ENCODE results near the gene NACAD. TPM values are rescaled to one million over a fixed set of nuclear protein-coding genes. Genes with fewer than 3 reads are reported as not detected.

The NACAD gene
- polyA plus RNA-seq, 2 of the 4 experiments (the other 2 are of a cell fraction) = 0.03 to 0.43 TPM

GRCh38 chr7:45033931-45034290, 54.9 kb downstream of the NACAD start (continued):
- TF ChIP-seq RARB (CRISPR knock-in tag; IDR thresholded peaks at IDR 0.05) (no peak), FOSL2 (IDR thresholded peaks at IDR 0.05) (no peak), FOSL2 (CRISPR knock-in tag; IDR thresholded peaks at IDR 0.05) (no peak), HOXB5 (CRISPR knock-in tag; IDR thresholded peaks at IDR 0.05) (no peak), HES2 (IDR thresholded peaks at IDR 0.05) (no peak), NPAS2 (CRISPR knock-in tag; IDR thresholded peaks at IDR 0.05; ENCODE audit: borderline replicate concordance) (no peak), SMC3 (IDR thresholded peaks at IDR 0.05) (no peak)

GRCh38 chr7:45033261-45033930, 55.4 kb downstream of the NACAD start:
- Histone ChIP-seq H3K9me3 (no peaks in the 10 kb centered on the region), H3K27ac (peak overlapping the region; percentile 16 to 69; a peak in 3 of 6 replicates), H3K4me3 (no peak overlapping the region), H3K4me1 (peaks cover 14% of the 10 kb centered on the region; the same call in 1 of the 3 replicates), H3K4me2 (no peak overlapping the region)
- no peak for TF ChIP-seq PHF8 (IDR thresholded peaks at IDR 0.05; ENCODE audit: borderline replicate concordance, low read depth)
- TF ChIP-seq TFCP2L1 (CRISPR knock-in tag; IDR thresholded peaks at IDR 0.05) = no peak
- no peak for TF ChIP-seq E2F6 (IDR thresholded peaks at IDR 0.05; ENCODE audit: borderline replicate concordance, low read depth)
- POLR2A ChIA-PET = interaction anchor here (0.6 kb wide), 1 partner anchor 941 kb away, joined by 3 read pairs; no protein-coding TSS in a partner anchor
- DNase-seq (ENCODE audit: low read depth in 1 of 2, low spot score in 1 of 2) (no peak), ATAC-seq (no peak), FAIRE-seq (no peak)
- CTCF ChIA-PET = interaction anchor here (0.6 to 1.1 kb wide), 2 partner anchors 103 to 442 kb away, joined by 3 to 4 read pairs; no protein-coding TSS in a partner anchor
- 84% methylated on average over 1 of the region's 1 CpG for WGBS (ENCODE audit: missing lambda C conversion rate)

- peaks cover 14% of the 10 kb centered on the region; the same call in 1 of the 3 replicates for H3K4me1 ChIP-seq
- 90% methylated on average over 4 of the region's 4 CpGs for WGBS (ENCODE audit: missing lambda C conversion rate)
- no peak overlapping the region for H3K27ac ChIP-seq
- no peak overlapping the region for H3K4me3 ChIP-seq
- H3K4me2 ChIP-seq = no peak overlapping the region
- ChIA-PET POLR2A (no interaction called here), CTCF (no interaction called here)
- H3K9me3 ChIP-seq = no peaks in the 10 kb centered on the region
- ATAC-seq (no peak), FAIRE-seq (no peak), DNase-seq (ENCODE audit: low read depth in 1 of 2, low spot score in 1 of 2) (no peak)
- TF ChIP-seq KDM1A (IDR thresholded peaks at IDR 0.05; ENCODE audit: low read depth) = no peak
- TF ChIP-seq ELK1 (IDR thresholded peaks at IDR 0.05; ENCODE audit: low read depth, low read length) = no peak
- TF ChIP-seq CHD4 (IDR thresholded peaks at IDR 0.05; ENCODE audit: borderline replicate concordance) = no peak
- TF ChIP-seq SREBF2 (IDR thresholded peaks at IDR 0.05) = no peak
- no peak for TF ChIP-seq BCL3 (IDR thresholded peaks at IDR 0.05)
- TF ChIP-seq POLR2A (IDR thresholded peaks at IDR 0.05; ENCODE audit: low read length) = no peak
- TF ChIP-seq FOXS1 (CRISPR knock-in tag; IDR thresholded peaks at IDR 0.05) = no peak
- no peak for TF ChIP-seq POLR2AphosphoS2 (conservative IDR thresholded peaks at IDR 0.05; ENCODE audit: low read length)
- no peak for TF ChIP-seq CTCF (IDR thresholded peaks at IDR 0.05)
- no peak for TF ChIP-seq ZFP36 (IDR thresholded peaks at IDR 0.05; ENCODE audit: borderline replicate concordance, partially characterized antibody)
- no peak for TF ChIP-seq GATA3 (IDR thresholded peaks at IDR 0.05; ENCODE audit: borderline replicate concordance)
- TF ChIP-seq FOSB (CRISPR knock-in tag; IDR thresholded peaks at IDR 0.05) = no peak
- TF ChIP-seq KDM5A (IDR thresholded peaks at IDR 0.05) = no peak
- no peak for TF ChIP-seq ZC3H11A (IDR thresholded peaks at IDR 0.05)
- TF ChIP-seq CHD2 (IDR thresholded peaks at IDR 0.05; ENCODE audit: low read length, partially characterized antibody) = no peak
- TF ChIP-seq TP53 (CRISPR knock-in tag; IDR thresholded peaks at IDR 0.05) = no peak
- TF ChIP-seq EP300 (IDR thresholded peaks at IDR 0.05) = no peak
Measured at GRCh38 chr7:45032421-45032820, 56.3 kb downstream of the NACAD start.
